Stimulated activated CD4-positive, alpha-beta T cell treated with anti-CD3 and anti-CD28 coated beads, Interleukin-4, amount 100 ng/mL, for 48 hours (primary cell): ENCODE measurements around the gene AQP9.

Source experiments
- DNase-seq, 2 donors: peaks; one replicate each; pipeline ENCODE4 v3.0.0-alpha.2; 2020; ENCODE audit warnings: low read depth in 2 of 2

The AQP9 gene

DNA sequence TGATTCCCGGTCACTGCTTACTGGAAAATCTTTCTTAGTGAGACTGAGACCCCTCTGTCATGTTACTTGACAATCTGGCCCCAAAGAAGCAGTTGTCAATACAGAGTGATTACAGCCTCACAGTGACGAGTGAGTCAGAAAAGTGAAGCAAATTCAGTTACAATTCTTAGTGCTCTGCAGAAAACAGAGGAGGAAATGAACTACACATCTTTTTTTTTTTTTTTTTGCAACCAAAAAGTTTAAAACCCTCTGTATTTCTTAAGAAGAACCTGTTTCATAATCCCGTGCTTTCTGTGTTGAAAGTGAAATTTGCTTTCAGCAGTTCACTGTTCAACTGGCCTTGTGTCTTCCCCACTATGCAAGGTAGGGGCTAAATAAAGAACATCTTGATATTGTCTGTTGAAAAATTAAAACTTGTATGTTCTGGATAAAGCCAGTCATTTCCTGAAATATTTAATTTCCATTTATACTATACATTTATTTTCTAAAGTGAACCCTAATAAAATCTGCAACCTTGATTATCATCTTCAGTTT, 1.9 kb downstream of the AQP9 start:
- DNase-seq, result no peak

DNA sequence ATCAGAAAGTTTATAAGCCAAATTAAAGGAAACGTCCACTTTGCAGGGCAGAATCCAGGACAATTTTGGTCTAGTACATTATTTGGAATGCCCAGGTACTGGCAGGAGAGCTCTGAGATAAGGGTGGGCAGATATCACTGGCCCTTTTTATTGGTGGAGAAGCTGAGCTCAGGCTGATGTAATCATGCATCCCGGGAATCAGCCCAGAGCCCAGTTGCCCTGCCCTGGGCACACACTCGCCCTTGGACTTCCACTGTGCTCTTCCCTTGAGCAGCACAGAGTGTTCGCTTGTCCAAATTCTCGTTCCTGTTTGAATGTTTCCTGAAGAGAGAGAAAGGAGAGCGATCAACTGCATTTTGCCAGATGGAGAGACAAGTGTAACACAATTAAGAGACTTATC, 3.7 kb downstream of the AQP9 start:
- no peak for DNase-seq

DNA sequence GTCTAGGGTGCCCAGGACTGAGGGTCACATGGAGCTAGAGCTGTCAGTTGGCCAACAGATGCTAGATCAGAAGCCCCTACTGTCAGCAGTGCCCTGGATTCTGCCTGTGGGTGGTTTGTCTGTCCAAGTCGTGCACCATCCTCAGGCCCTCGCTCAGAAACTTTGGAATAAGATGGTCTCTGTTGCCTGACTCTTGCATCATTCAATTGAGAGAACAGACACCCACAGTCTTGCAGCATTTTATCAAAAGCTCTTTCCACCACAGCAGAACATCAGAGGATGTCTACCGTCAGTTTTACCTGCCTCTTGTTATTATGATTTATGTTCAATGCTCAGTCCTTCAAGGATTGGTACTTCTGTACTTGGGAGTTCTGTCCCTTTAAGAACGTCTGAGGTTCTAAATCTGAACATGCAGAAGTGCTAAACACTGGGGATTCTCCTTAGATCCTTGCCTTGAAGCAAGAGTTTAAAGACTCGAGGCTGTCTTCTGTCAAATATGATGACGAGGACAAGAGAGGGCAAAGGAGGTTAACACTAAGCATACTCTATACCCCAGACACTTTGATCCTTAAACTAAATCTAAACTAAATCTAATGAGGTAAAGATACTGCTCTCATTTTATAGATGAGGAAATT, 4.8 kb downstream of the AQP9 start:
- DNase-seq, result no peak

- DNase-seq, result no peak
These were observed 7.4 kb downstream of the AQP9 start for GRCh38 chr15:58145606-58146005.

DNA sequence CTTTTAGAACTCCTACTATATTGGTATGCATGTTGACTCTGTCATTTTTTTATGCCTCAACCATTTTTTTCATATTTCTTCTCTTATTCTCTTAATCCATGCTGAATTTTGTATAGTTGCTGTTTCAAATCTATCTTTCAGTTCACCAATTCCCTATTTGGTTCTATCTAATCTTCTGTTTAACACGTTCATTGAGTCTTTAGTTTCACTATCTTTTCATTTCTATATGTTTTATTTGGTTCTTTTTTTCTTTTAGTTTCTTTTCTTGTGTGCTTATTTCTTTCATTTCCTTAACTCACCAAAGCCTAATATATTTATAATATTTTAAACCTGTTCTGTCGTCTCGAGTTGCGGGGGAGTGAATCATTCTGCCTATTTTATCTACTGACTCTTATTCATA, 8.0 kb downstream of the AQP9 start:
- DNase-seq, result no peak

DNA sequence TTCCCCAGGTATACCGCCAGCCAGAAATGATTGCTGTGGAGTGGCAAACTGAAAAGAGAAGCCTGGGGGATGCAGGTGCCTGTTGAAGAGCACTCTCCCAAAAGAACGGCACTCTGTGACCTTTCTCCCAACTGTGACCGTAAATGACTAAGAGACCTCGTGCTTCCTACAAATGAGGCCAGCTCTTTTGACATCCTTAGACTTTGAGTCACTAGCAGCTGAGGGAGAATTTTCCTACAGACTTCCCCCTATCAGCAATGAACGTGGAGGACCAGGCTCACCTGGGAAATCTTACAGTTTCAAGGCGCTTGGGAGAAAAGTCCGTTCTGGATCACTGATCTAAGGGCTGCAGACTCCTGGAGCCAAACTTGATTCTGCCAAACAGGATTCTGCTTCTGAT, 8.6 kb downstream of the AQP9 start:
- DNase-seq, result no peak

DNA sequence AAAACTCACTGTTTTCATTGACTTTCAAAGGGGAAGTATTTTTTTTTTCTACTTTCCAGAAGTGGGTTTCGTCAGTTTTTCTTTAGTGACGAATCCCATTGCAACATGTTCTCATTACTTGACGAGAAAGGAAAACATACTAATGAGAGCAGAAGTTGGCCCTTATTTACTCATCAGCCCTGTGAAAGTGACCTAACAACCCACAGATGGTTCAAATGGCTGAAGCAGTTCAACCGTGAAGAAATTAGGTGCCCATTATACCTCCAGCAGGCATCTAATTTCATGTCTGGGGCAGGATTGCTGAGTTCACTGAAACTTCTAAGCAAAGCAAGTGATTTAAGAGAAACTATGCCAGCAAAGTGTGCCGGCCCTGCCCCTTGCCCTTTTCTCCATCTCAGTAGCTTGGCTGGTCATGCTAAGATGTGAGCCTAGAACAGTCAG, 9.0 kb downstream of the AQP9 start:
- no peak for DNase-seq

DNA sequence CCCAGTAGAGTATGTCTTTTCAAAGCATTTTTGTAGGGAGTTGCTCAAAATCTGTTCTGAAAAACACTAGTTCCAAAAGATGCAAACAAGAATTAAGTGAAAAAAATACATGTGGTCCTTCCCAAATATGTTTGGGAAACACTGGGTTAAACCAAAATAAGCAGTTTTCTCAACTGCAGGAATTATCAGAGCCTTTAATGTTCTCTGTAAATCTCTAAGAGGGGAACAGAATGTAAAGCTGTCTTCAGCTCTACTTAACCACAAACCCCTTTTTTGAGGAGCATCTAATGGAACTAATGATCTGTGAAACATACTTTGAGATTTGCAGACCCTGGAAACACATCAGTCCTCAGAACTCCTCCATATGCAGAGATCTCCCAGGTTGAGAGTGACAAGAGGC, 9.9 kb downstream of the AQP9 start:
- no peak for DNase-seq

- no peak for DNase-seq
These were observed 10.7 kb downstream of the AQP9 start for GRCh38 chr15:58148633-58149445.

- DNase-seq, result no peak
These were observed 16.6 kb downstream of the AQP9 start for GRCh38 chr15:58154769-58155168.

DNA sequence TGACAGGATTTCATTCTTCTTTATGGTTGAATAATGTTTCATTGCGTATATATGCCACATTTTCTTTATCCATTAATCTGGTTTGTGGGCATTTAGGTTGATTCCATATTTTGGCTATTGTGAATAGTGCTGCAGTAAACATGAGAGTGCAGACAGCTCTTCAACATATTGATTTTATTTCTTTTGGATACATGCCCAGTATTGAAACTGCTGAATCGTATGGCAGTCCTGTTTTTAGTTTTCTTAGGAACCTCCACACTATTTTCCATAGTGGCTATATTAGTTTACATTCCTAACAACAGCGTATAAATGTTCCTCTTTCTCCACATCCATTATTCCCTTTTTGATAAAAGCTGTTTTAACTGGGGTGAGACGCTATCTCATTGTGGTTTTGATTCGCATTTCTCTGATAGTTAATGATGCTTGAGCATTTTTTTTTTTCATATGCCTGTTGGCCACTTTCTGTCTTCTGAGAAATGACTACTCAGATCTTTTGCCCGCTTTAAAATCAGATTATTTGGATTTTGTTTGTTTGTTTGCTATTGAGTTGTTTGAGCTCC, 21.7 kb downstream of the AQP9 start:
- DNase-seq, result no peak

GRCh38 chr15:58161436-58161930, 23.3 kb downstream of the AQP9 start:
- no peak for DNase-seq

- DNase-seq, result no peak
These were observed 25.8 kb downstream of the AQP9 start for GRCh38 chr15:58163985-58164384.

DNA sequence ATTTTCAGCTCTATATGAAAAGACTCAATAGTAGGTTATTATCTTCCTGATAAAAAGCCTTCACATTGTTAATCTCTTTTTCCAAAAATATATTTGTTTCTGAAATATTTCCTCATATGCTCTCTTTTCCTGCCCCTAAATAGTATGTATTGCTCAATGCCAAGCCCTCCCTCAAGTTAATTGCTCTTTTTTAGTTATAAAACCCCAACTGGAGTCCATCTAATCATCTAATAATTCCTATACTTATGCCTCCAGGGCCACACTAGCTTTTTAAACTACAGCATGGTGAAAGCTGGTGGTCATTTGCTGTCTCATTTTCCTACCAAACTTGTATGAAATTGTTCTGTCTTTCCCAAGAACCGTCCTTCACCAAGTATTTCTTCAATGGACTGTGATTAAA, 26.7 kb downstream of the AQP9 start:
- DNase-seq, result no peak

DNA sequence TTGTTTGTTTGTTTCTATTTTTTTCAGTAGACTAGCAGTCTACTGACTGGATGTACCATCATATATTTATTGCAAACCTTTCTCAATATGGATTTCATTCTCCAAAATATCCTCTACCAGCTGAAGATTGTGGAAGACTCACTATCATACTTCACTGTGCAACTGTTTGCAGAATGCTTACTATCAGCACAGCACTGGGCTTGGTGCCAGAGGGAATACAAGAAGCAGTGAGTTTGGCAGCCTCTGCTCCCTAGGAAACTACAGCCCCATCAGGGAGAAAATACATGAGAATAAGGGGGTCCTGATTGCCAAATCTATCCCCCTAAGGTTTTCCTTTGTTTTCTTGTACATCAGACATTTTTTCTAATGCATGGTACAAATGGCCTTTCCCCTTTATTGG, 27.5 kb downstream of the AQP9 start:
- DNase-seq, result no peak

DNA sequence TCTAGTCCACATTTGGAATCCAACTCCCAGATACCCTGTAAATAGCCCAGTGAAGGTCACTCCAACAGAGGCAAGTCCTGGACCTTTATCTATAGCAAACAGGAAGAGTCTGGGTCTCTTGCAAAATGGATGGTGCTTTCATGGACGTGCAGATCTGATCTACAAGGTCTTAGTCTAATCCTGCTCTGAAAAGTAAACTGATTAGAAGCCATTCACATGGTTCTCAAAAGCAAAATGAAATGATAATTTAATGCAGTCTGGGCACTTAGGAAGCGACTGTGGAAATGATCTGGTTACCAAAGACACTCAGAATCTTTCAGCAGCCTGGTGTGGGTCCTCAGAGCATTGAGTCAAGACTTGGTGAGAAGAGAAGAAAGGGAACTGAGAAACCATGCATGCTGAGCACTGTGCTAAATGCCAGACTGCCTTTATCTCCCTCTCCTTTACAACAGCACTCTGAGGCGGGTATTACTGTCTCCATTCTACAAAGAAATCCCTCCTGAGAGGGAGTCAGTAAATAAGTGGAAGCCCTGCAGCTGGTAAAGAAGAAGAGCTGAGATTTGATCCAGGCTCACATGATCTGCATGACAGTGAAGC, 29.0 kb downstream of the AQP9 start:
- no peak for DNase-seq

DNA sequence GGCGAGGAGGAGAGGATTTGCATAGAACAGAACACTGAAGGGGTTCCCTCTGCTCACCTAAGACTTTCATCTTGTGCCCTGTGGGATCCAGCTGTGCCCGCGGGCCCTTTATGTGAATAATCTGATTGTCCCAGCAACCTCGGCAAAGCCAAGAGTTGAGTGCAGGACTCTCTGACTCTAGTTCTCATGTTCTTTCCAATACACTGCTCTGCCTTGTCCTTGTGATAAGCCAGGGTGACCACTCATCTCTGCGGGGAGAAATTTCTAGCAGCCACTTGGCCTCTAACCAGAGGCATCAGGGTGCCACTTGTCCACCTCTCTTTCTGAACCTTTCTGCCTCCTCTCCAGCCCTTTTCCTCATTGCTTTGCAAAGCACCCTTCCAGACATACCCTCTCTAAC, 31.8 kb downstream of the AQP9 start:
- no peak for DNase-seq

GRCh38 chr15:58171476-58172061, 33.4 kb downstream of the AQP9 start:
- no peak for DNase-seq

- DNase-seq, result no peak
These were observed 36.5 kb downstream of the AQP9 start for GRCh38 chr15:58174709-58175108.

DNA sequence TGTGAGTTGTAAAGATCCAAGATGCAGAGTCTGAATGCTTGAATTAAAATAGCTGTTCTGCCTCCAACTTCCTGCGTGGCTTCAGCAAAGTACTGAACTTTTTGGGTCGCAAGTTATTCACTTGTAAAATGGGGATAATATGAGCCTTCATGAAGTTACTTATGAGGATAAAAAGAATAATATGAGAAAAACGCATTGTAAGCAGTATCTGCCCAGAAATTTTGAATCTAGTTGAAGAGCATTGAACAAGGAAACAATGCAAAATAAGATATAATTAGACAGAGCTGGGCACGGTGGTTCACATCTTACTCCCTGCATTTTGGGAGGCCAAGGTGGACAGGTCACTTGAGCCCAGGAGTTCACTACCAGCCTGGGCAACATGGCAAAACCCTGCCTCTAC, 37.8 kb downstream of the AQP9 start:
- no peak for DNase-seq

DNA sequence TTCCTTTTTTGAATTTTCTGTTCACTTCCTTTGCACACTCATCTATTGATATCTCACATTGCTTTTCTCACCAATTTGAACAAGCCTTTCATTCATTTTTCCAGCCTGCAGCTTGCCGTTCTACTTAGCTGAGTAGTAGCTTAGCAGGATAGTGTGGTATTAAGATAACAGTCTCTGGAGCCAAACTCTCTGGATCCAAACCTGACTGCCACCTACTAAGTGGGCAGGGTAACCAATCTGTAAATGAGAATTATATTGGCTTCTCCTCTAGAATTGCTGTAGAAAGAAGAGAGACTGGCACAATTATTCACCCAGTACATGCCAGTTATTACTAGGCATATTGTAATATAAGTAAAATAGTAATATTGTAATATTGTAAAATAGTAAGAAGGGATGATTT, 40.5 kb downstream of the AQP9 start:
- no peak for DNase-seq

- DNase-seq, result no peak
These were observed 41.0 kb downstream of the AQP9 start for GRCh38 chr15:58179206-58179605.
